GM21737 (cell line): Measurements from ENCODE around the gene MYO1E.

Source experiments
- ATAC-seq: cut with Tn5 transposase; IDR thresholded peaks from one replicate; pipeline ENCODE4 v1.9.1; 2021; ENCODE audit warnings: mild to moderate bottlenecking, moderate library complexity; ENCODE audit not compliant: unreplicated experiment

MYO1E gene

GRCh38 chr15:59322056-59322759 lies 50.5 kb downstream of the MYO1E start:
- ATAC-seq = no peak

- ATAC-seq = no peak
Measured at GRCh38 chr15:59321000-59321689, 51.5 kb downstream of the MYO1E start.

GRCh38 chr15:59317211-59317610 lies 55.5 kb downstream of the MYO1E start:
- no peak for ATAC-seq

GRCh38 chr15:59315914-59316451 lies 56.7 kb downstream of the MYO1E start:
- ATAC-seq = no peak

- ATAC-seq = peak; percentile 57
Measured at GRCh38 chr15:59313641-59314332, 58.9 kb downstream of the MYO1E start.

- ATAC-seq = no peak
Measured at GRCh38 chr15:59312205-59312604, 60.5 kb downstream of the MYO1E start.

GRCh38 chr15:59311195-59311594 lies 61.5 kb downstream of the MYO1E start:
- ATAC-seq = no peak

GRCh38 chr15:59309405-59309804 lies 63.3 kb downstream of the MYO1E start:
- ATAC-seq = no peak

- ATAC-seq = no peak
Measured at GRCh38 chr15:59307165-59307537, 65.5 kb downstream of the MYO1E start.

- no peak for ATAC-seq
Measured at GRCh38 chr15:59306520-59307164, 66.0 kb downstream of the MYO1E start.

GRCh38 chr15:59304807-59305206 lies 67.9 kb downstream of the MYO1E start:
- ATAC-seq = no peak

GRCh38 chr15:59304034-59304795 lies 68.5 kb downstream of the MYO1E start:
- no peak for ATAC-seq

GRCh38 chr15:59303633-59304032 lies 69.0 kb downstream of the MYO1E start:
- no peak for ATAC-seq

GRCh38 chr15:59303136-59303535 lies 69.5 kb downstream of the MYO1E start:
- ATAC-seq = no peak

- ATAC-seq = no peak
Measured at GRCh38 chr15:59301527-59301926, 71.1 kb downstream of the MYO1E start.

- ATAC-seq = no peak
Measured at GRCh38 chr15:59300618-59301139, 72.0 kb downstream of the MYO1E start.

GRCh38 chr15:59299929-59300617 lies 72.6 kb downstream of the MYO1E start:
- ATAC-seq = peak; percentile 54

- no peak for ATAC-seq
Measured at GRCh38 chr15:59298854-59299250, 73.8 kb downstream of the MYO1E start.

- peak; percentile 69 for ATAC-seq
Measured at GRCh38 chr15:59298225-59298853, 74.3 kb downstream of the MYO1E start.
